ENCODE measurements around the gene RBM25.
A peak's percentile ranks its signal among the peaks of the same experiment; 100 is the strongest.

RBM25 gene

GRCh38 chr14:73102806-73103497 lies 44.6 kb downstream of the RBM25 start:
- no peak for DNase-seq (ENCODE audit: low read depth, low spot score)

DNA sequence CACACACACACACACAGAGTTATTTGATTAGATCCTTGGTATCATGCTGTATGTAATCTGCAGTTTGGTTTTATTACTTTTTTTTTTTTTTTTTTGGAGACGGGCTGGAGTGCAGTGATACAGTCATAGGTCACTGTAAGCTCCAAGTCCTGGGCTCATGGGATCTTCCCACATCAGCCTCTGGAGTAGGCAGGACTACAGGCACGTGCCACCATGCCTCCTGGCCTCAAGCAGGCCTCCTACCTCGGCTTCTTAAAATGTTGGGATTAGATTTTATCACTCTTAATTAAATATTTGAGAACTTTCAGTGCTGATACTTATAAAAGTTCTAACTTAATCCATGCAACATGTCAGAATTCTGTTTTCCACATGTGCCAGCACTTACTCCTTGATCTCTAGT lies 46.7 kb downstream of the RBM25 start:
- no peak for DNase-seq (ENCODE audit: low read depth, low spot score)

GRCh38 chr14:73105727-73106126 lies 47.4 kb downstream of the RBM25 start:
- no peak for DNase-seq (ENCODE audit: low read depth, low spot score)

DNA sequence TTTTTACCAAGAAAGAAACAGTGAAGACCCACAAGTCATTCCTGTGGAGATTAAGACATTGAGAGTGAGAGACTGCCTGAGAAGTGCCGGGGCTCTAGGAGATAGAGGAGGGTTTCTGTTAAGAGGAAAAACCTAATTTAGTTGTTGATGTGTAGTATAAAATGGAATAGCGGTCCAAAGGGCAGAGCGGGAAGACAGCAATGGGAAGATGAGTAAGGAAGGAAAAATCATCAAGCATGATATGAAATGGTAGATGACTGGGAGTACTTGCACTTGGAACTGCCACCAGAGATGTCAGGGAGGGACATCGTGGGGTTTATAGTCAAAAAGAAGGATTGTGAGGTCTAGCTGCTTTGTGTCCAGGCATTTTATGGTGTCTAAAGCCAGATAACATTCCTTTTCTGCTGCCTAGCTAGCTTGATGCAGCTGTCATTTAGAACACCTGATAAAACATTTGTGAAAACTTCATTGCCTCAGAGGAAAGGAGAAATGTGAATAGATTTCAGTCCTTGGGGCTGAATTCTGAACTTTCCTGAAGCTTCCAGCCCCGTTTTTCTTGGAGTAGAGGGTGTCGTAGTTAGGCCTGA lies 57.8 kb downstream of the RBM25 start:
- no peak for DNase-seq (ENCODE audit: low read depth, low spot score)

DNA sequence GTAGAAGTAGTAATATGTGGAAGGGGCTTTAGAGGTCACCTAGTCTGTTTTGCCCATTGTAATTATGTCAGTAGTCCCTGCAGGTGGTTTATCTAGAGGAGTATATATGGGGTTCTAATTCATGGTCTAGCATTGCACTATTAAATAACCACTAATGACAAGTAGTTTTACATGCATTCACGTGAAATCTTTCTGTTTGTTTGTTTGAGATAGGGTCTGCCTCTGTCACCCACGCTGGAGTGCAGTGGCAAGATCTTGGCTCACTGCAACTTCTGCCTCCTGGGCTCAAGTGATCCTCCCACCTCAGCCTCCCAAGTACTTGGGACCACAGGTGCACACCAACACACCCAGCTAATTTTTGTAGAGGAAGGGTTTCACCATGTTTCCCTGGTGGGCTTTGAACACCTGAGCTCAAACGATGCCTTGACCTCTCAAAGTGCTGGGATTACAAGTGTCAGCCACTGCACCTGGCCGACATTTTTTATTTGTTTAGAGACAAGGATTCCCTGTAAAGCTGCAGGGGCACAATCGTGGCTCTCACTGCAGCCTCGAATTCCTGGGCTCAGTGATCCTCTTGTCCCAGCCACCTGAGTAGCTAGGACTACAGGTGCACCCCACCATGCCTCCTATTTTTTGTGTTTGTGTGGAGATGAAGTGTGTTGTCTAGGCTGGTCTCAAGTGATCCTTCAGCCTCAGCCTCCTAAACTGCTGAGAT lies 66.0 kb downstream of the RBM25 start:
- DNase-seq (ENCODE audit: low read depth, low spot score) = peak; percentile 29

- peak; percentile 47 for DNase-seq (ENCODE audit: low read depth, low spot score)
Observed at GRCh38 chr14:73125169-73125588, 66.8 kb downstream of the RBM25 start.

DNA sequence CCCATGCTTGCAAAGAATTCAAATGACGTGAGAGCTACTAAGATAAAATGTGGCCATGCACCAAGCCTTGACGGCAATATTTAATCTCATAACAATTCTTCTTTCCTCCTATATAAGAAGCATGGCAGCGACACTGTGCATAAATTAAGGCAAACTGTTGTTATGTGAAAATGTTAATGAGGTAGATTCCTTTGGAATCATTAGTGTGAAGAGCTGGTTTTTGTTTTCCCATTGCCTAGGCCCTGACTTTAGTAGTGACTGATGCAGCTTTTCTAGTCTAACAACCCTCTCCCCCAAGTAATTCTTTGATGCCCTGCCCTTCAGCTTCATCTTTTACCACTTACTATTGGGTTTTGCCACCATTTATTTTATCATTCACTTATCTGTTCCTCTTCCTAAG lies 67.4 kb downstream of the RBM25 start:
- peak; percentile 28 for DNase-seq (ENCODE audit: low read depth, low spot score)

GRCh38 chr14:73133795-73134194 lies 75.5 kb downstream of the RBM25 start:
- peak; percentile 36 for DNase-seq (ENCODE audit: low read depth, low spot score)

DNA sequence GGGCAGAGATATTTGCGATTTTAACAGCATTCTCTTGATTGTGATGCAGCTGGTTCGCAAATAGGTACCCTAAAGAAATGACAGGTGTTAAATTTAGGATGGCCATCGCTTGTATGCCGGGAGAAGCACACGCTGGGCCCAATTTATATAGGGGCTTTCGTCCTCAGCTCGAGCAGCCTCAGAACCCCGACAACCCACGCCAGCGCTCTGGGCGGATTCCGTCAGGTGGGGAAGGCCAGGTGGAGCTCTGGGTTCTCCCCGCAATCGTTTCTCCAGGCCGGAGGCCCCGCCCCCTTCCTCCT lies 77.7 kb downstream of the RBM25 start:
- DNase-seq (ENCODE audit: low read depth, low spot score) = no peak

DNA sequence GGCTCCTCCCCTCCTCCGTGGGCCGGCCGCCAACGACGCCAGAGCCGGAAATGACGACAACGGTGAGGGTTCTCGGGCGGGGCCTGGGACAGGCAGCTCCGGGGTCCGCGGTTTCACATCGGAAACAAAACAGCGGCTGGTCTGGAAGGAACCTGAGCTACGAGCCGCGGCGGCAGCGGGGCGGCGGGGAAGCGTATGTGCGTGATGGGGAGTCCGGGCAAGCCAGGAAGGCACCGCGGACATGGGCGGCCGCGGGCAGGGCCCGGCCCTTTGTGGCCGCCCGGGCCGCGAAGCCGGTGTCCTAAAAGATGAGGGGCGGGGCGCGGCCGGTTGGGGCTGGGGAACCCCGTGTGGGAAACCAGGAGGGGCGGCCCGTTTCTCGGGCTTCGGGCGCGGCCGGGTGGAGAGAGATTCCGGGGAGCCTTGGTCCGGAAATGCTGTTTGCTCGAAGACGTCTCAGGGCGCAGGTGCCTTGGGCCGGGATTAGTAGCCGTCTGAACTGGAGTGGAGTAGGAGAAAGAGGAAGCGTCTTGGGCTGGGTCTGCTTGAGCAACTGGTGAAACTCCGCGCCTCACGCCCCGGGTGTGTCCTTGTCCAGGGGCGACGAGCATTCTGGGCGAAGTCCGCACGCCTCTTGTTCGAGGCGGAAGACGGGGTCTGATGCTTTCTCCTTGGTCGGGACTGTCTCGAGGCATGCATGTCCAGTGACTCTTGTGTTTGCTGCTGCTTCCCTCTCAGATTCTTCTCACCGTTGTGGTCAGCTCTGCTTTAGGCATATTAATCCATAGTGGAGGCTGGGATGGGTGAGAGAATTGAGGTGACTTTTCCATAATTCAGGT lies 78.3 kb downstream of the RBM25 start, which contains the start of gene PSEN1:
Gene PSEN1 (plus strand): TSS at position 121 of the 839 bp plus-strand sequence. CDS start 11,513 bp downstream, outside the sequence.
- peak; percentile 96 for DNase-seq (ENCODE audit: low read depth, low spot score)

DNA sequence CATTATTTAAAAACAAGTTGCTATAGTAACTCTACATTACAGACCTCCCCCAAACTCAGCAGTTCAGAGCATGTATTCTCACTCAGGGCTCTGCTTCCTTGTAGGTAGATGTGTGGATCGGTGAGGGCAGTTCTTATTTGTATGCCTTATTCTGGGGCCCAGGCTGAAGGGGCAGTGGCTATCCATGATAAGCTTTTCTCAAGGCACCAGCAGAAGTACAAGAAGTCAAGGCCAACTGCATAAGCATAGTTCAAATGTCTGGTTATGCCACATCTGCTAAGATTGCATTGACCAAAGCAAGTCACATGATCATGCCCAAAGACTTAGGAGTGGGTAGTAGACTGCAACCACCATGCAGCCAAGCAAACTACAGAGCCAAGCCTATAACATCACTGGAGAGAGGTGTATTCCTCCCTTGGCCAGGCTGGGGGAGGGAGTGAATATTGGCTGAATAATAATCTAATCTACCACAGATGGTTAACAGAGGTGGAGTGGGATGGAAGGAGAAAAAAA lies 82.5 kb downstream of the RBM25 start:
- no peak for DNase-seq (ENCODE audit: low read depth, low spot score)

- DNase-seq (ENCODE audit: low read depth, low spot score) = no peak
Observed at GRCh38 chr14:73142216-73142615, 83.9 kb downstream of the RBM25 start.

- DNase-seq (ENCODE audit: low read depth, low spot score) = no peak
Observed at GRCh38 chr14:73143003-73143402, 84.7 kb downstream of the RBM25 start.

DNA sequence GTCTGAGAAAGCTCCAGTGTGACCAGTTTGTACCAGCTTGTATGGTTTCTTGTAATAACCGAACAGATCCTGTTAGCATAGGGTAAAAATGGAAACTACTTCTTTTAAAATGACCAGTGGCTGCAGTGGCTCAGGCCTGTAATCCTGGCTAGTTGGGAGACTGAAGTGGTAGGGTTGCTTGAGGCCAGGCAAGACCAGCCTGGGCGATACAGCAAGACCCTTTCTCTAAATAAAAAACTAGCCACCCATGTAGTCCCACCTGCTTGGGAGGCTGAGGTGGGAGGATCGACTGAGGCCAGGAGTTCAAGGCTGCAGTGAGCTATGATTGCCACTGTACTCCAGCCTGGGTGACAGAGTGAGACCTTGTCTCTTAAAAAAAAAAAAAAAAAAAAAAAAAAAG lies 85.3 kb downstream of the RBM25 start:
- no peak for DNase-seq (ENCODE audit: low read depth, low spot score)

GRCh38 chr14:73145371-73145770 lies 87.0 kb downstream of the RBM25 start:
- DNase-seq (ENCODE audit: low read depth, low spot score) = no peak

DNA sequence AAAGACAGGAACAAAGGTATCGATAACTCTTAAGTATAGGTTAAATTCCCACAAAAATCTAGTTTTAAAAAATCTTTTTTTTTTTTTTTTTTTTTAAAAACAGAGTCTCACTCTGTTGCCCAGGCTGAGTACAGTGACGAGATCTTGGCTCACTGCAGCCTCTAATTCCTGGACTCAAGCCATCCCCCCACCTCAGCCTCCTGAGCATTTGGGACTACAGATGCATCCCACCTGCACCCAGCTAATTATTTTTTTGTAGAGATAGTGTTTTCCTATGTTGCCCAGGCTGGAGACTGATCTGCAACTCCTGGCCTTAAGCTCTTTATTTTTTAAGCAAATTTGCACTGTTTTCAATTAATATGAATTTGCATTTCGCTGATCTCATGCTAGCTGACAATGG lies 87.8 kb downstream of the RBM25 start:
- no peak for DNase-seq (ENCODE audit: low read depth, low spot score)

DNA sequence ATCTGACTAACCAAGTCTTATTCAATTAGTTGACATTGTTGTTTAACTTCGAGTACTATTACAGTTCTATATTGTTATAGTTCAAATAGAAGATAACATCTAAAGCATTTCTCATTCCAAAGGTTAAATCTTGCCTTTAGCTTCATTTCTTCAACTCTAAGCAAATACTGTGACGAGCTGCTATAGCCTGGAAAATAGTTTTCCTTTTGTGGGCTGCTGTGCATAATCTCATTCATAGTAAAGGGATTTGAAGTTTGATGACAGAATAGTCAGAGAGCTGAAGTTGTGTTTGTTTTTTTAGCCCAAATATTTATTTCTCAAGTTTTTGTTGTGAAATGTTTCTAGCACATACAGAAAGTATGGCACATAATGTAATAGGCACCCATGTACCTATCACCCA lies 91.4 kb downstream of the RBM25 start:
- no peak for DNase-seq (ENCODE audit: low read depth, low spot score)

GRCh38 chr14:73153272-73153671 lies 94.9 kb downstream of the RBM25 start:
- no peak for DNase-seq (ENCODE audit: low read depth, low spot score)

DNA sequence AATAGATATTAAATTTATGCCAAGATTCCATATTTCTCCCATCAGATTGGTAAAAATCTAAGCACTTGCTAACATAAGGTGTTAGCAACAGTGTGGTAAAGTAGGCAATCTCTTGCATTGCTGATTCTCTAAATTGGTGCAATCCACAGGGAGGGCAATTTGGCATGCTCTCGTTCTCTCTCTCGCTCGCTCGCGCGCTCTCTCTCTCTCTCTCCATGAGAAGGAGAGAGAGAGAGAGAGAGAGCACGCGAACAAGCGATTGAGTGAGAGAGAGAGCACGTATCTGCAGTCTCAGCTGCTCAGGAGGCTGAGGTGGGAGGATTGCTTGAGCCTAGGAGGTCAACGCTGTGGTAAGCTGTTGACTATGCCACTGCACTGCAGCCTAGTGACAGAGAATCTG lies 103.9 kb downstream of the RBM25 start:
- DNase-seq (ENCODE audit: low read depth, low spot score) = no peak

DNA sequence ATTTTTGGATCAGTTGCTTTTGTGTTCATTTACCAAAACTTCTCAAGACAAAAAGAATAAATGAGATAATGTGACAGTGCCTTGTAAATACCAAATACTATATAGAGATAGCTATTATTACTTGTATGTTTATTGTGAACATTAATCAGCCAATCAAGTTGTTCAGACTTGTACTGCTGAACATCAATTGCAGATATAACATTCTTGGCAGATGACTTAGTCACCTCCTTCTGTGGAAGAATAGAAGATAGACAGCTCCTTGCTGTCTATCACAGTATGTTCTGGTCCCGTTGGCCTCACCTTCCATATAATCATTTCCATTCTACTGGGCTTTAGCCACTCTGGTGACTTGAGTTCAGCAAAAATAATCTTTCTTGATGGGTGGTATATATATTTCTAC lies 108.1 kb downstream of the RBM25 start:
- DNase-seq (ENCODE audit: low read depth, low spot score) = no peak

GRCh38 chr14:73167727-73168126 lies 109.4 kb downstream of the RBM25 start:
- DNase-seq (ENCODE audit: low read depth, low spot score) = no peak

- no peak for DNase-seq (ENCODE audit: low read depth, low spot score)
Observed at GRCh38 chr14:73168274-73168673, 109.9 kb downstream of the RBM25 start.
